GM18520 (cell line): ENCODE data around the gene IER5.
A peak's percentile ranks its signal among the peaks of the same experiment; 100 is the strongest.
"Not testable (repeated sequence)": the region's sequence is repeated elsewhere in the genome, so short reads cannot be mapped to it uniquely, and the experiment has no call there.

Source experiments
- ATAC-seq: cut with Tn5 transposase; IDR thresholded peaks from one replicate; pipeline ENCODE4 v1.9.1; 2021; ENCODE audit not compliant: unreplicated experiment

Gene IER5

GRCh38 chr1:181113059-181113641, 24.6 kb downstream of the IER5 start:
- ATAC-seq = no peak

DNA sequence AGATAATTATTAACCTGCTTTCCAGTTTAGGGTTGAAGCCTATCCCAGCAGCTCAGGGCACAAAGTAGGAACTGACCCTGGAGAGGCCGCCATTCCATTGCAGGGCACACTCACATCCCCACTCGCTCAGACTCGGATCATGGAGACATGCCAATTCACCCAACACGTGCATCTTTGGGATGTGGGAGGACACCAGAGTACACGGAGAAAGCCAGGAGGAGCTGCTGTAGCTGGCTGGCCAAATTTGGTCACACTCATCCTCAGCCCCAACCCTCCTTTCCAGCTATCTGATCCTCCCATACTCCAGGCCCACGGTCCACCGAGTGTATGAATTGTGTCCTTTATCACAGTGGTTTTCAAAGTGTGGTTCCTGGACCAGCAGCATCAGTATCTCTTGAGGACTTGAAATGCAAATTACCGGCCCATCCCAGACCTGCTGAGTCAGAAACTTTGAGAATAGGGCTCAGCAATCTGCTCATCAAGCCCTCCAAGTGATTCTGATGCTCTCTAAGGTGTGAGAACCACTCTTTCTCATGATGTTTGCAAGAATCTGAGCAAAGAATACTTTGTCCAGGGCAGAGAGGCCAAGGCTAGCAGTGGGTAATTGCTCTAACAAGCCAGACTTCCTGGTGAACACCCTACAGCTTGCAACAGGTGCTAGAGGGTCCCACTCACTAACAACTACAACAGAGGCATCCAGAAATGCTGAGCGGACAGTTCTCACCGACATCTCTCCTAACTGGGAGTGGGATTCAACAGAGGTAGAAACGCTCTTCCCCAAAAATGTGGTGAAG, 26.3 kb downstream of the IER5 start:
- no peak for ATAC-seq

DNA sequence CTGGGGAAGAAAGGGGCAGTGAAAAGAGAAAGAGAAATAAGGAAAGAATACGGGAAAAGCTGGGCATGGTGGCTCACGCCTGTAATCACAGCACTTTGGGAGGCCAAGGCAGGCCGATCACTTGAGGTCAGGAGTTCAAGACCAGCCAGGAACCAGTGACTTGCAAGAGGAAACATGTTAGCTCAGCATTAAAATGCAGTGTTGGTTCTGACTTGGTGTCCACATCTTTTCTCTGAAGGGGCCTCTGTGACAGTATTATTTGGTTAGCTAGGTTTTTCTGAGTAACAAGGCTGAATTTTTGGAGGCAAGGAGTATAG, 26.8 kb downstream of the IER5 start:
- ATAC-seq = no peak

- ATAC-seq = not testable (repeated sequence)
Observed at GRCh38 chr1:181115971-181116370, 27.5 kb downstream of the IER5 start.

DNA sequence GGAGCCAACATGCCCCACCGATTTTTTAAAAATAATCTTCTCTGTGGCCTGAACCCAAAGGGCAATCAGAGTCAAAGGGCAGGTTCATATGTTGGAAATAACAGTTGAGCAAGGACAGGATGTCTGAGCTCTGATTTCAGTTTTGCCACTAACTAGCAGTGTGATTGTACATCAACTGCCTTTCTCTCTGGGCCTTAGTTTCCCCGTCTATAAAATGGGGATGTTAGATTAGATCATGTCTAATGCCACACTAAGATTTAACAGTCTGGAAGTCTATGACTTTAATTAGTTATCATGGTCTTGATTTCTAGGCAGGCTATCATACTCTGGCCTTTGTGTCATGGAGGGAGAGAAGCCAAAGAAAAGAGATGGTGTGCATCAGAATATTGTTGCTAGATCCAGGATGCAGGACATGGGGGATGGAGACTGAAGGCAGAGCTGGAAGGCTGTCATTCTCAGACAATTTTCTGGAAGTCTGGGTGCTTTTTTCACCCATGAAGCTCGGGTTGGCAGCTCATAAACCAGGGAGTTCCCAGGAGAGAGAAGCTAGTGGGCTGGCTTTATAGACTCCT, 28.4 kb downstream of the IER5 start:
- no peak for ATAC-seq

- no peak for ATAC-seq
Observed at GRCh38 chr1:181117648-181118449, 29.3 kb downstream of the IER5 start.

DNA sequence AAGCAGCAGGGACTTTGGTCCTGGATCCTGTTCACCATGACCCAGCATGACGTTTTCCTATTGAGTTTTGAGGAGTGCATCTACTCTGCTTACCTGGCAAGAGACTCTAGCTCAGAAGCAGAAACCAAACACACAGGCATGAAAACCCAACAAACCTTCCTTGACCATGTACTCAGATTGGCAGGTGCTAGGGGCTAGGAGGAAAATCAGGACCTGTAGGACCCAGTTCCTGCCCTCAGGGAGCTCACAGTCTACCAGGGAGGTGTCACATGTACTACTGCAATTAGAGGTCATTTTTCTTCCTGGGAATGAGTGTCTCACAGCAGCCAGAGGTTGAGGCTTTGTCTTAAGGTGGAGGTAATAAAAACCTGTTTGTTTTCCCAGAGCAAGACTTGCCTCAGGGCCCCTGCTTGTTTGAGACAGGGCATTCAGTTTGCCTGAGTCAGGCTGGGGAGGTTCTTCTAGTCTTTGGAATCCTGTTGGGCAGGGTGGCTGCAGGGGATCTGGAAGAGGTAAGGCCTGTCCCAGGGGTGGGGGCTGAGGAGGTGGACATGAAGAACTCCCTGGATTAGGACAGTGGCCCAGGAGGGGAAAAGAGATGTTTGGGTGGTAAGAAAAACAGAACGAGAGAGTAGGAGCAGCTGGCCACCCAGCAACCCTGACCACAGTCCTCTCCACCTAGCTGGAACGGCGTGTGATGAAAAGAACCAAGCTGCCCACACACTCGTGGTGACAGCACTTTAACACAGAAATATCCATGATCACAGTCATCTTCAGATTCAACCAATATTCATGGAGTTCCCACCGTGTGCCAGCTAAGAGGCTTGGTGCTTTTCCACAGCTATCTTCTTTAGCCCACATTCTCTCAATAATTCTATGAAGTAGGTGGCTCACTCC, 30.8 kb downstream of the IER5 start:
- no peak for ATAC-seq

DNA sequence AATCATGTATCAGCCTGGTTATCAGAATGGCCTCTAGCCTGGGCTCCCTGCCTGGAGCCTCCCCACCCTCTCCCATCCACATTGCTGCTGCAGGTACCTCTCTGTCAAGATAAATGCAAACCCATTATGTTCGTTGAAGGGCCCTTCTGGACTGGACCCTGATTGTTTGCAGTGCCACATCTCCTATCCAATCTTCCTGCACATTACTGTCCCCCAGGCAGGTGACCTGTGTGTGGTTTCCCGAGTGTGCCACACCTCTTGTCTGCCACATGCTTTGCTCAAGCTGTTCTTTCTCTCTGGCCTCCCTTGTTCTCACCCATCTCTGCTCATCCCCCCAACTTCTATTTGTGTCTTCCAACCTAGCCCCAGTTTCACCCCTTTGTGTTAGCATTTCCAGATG, 32.4 kb downstream of the IER5 start:
- no peak for ATAC-seq

DNA sequence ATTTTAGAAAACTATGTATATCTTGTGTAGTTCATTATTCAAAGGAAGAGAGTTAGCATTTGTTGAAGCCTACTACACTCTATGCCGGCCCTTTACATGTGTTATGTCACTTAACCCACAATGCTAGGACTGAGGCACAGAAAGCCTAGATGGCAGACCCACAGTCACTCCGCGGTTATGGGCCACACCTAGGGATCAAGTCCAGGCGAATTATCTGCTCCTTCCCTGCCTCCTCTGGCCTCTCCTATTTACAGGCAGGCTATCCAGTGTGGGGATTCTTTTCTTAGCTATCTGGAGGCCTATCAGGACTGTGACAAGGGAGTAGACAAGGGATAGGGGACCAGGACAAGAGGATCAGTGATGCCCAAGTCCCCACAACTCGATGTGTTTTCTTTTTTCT, 33.0 kb downstream of the IER5 start:
- no peak for ATAC-seq

DNA sequence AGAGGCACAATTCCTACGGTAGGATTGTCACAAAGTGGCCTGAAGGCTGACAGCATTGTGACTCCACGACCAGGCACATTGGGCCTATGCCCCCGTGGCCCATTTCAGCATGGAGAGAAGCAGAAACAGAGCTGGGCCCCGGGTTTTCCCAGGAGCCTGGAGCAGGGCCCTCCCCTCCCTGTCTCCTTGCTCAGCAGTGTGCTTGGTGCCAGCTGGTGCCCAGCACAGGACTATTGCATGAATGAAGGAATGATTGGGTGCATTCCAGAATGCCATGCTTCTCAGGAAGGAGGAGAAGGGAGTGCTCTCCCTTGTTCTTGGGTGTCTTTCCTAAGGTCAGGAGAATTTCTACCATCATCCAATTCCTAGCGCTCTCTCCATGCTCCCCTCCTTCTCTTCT, 33.7 kb downstream of the IER5 start:
- ATAC-seq = no peak

GRCh38 chr1:181123173-181123572, 34.7 kb downstream of the IER5 start:
- ATAC-seq = no peak

DNA sequence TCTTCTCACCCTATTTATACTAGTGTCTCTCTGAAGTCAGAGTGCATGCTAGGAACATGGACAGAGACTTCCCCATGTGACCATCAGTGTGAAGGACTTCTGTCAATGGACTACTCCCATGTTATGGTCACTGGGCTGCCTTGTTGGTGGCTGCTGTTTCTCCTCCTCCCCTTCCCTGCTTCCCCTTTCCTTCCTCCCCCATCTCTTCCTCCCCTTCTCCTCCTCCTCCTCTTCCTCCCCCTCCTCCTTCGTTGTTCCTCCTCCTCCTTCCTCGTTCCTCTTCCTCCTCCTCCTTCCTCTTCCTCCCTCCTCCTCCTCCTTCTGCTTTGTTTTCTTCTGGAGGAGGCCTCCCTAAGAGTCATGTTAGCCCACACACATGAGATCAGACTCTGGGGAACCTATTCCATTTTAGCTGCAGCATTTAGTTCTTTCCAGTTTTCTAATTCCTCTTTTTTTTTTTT, 35.8 kb downstream of the IER5 start:
- ATAC-seq = no peak

- ATAC-seq = no peak
Observed at GRCh38 chr1:181126289-181126688, 37.8 kb downstream of the IER5 start.

GRCh38 chr1:181126871-181127587, 38.5 kb downstream of the IER5 start:
- ATAC-seq = no peak

DNA sequence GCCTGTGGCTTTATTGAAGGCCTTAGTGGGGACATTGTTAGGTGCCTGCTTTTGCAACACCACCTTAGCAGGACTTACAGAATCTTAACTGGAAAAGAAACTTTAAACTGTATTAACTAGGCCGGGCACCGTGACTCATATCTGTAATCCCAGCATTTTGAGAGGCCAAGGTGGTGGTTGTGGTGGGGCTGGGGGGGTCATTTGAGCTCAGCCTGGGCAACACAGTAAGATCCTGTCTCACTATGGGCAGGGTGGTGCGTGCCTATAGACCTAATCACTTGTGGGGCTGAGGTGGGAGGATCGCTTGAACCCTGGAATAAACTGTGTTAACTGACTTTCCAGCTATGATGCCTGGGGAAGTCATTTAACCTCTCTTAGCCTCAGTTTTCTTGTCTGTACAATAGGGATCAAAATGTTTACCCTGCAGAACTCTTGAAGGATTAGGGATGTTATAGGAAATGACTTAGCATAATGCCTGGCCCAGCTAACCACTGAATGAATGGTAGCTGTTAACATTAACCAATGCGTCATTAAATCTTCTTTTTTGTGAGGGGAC, 39.5 kb downstream of the IER5 start:
- no peak for ATAC-seq

GRCh38 chr1:181128592-181129497, 40.3 kb downstream of the IER5 start:
- peak; percentile 51 for ATAC-seq

- ATAC-seq = no peak
Observed at GRCh38 chr1:181129771-181130606, 41.5 kb downstream of the IER5 start.
